Measurements from ENCODE around the gene ZG16B.

Gene ZG16B

DNA sequence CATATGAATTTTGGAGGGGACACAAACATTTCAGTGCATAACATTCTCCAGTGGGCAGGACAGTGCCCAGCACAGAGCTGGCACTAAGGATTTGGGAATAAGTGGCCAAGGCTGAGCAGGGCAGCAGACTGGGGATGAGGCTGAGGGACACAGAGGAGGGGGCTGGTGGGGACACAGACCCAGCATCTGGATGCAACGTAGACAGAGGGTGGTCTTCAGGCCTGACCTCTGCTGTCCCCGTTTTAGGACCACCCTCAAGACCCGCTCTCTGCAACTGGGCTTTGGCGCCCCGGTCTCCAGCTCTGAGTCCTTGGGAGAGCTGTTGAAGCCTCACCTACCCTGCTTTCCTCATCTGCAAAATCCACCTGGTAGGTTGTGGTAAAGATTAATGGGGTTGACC is 39.5 kb upstream of the ZG16B start:
- H3K36me3 ChIP-seq (ENCODE audit: control insufficient read depth in 2 of 2, insufficient read depth in 2 of 2, low read length in 2 of 2), result no peaks in the 10 kb centered on the region
- H3K9me3 ChIP-seq (ENCODE audit: control insufficient read depth in 2 of 2, low read length in 2 of 2), result no peaks in the 10 kb centered on the region
- H3K4me1 ChIP-seq (ENCODE audit: control insufficient read depth, insufficient read depth, low read length), result peaks cover 2% of the 10 kb centered on the region
- H3K9ac ChIP-seq (ENCODE audit: low read length in 2 of 2), result no peak overlapping the region
- no peak overlapping the region for H3K4me3 ChIP-seq (ENCODE audit: low read length in 2 of 2)
- H3K27me3 ChIP-seq (ENCODE audit: control insufficient read depth in 1 of 2, insufficient read depth in 2 of 2, low read length in 2 of 2), result peaks cover 35 to 37% of the 10 kb centered on the region in 2 donors
- H3K27ac ChIP-seq (ENCODE audit: low read length), result no peak overlapping the region

GRCh38 chr16:2791174-2791573 is 38.9 kb upstream of the ZG16B start:
- Histone ChIP-seq H3K27me3 (ENCODE audit: control insufficient read depth in 1 of 2, insufficient read depth in 2 of 2, low read length in 2 of 2) (peaks cover 30 to 31% of the 10 kb centered on the region in 2 donors), H3K36me3 (ENCODE audit: control insufficient read depth in 2 of 2, insufficient read depth in 2 of 2, low read length in 2 of 2) (no peaks in the 10 kb centered on the region), H3K4me1 (ENCODE audit: control insufficient read depth, insufficient read depth, low read length) (no peaks in the 10 kb centered on the region), H3K27ac (ENCODE audit: low read length) (no peak overlapping the region), H3K9ac (ENCODE audit: low read length in 2 of 2) (no peak overlapping the region), H3K4me3 (ENCODE audit: low read length in 2 of 2) (no peak overlapping the region), H3K9me3 (ENCODE audit: control insufficient read depth in 2 of 2, low read length in 2 of 2) (no peaks in the 10 kb centered on the region)

DNA sequence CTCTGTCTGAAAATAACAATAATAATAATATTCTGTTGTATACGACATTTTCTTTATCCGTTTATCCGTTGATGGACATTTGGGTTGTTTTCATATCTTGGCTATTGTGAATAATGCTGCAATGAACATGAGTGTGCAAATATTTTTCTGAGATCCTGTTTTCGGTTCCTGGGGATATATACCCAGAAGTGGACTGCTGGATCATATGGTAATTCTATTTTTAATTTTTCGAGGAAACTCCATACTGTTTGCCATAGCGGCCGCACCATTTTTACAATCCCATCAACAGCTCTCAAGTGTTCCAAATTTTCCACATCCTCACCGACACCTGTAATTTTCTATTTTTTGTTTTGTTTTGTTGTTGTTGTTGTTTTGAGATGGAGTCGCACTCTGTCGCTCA is 37.2 kb upstream of the ZG16B start:
- Histone ChIP-seq H3K4me1 (ENCODE audit: control insufficient read depth, insufficient read depth, low read length) (no peaks in the 10 kb centered on the region), H3K27me3 (ENCODE audit: control insufficient read depth in 1 of 2, insufficient read depth in 2 of 2, low read length in 2 of 2) (peaks cover 23% of the 10 kb centered on the region in 2 donors), H3K36me3 (ENCODE audit: control insufficient read depth in 2 of 2, insufficient read depth in 2 of 2, low read length in 2 of 2) (no peaks in the 10 kb centered on the region), H3K27ac (ENCODE audit: low read length) (no peak overlapping the region), H3K9me3 (ENCODE audit: control insufficient read depth in 2 of 2, low read length in 2 of 2) (no peaks in the 10 kb centered on the region), H3K9ac (ENCODE audit: low read length in 2 of 2) (no peak overlapping the region), H3K4me3 (ENCODE audit: low read length in 2 of 2) (no peak overlapping the region)

DNA sequence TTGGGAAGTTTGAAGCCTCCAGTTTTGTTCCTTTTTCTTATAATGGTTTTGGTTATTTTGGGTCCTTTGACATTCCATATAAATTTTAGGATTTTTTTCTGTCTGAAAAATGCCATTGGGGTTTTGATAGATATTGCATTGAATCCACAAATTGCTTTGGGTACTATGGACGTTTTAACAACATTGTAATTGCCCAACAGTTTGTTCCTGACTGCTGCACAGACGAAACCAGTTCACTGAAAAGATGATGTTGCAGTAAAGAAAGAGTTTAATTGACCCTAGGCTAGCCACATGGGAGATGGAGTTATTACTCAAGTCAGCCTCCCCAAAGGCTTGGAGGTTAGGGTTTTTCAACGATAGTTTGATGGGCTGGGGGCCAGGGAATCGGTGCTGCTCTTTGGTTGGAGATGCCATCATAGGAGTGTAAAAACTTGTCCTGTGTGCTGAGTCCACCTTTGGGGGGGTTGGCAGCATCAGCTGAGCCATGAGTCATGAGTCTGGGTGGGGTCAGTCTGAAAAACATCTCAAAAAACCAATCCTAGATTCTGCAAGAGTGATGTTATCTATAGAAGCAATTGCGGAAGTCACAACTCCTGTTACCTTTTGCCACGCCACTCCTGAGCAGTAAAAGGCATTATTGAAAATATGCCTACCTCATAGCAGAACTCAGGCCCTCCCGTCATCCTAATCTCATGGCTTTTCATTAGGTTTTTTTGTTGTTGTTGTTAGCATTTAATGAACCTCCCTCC is 34.5 kb upstream of the ZG16B start:
- H3K4me3 ChIP-seq (ENCODE audit: low read length in 2 of 2), result no peak overlapping the region
- no peaks in the 10 kb centered on the region for H3K9me3 ChIP-seq (ENCODE audit: control insufficient read depth in 2 of 2, low read length in 2 of 2)
- no peaks in the 10 kb centered on the region for H3K4me1 ChIP-seq (ENCODE audit: control insufficient read depth, insufficient read depth, low read length)
- H3K9ac ChIP-seq (ENCODE audit: low read length in 2 of 2), result no peak overlapping the region
- peaks cover 17 to 25% of the 10 kb centered on the region in 2 donors for H3K27me3 ChIP-seq (ENCODE audit: control insufficient read depth in 1 of 2, insufficient read depth in 2 of 2, low read length in 2 of 2)
- H3K27ac ChIP-seq (ENCODE audit: low read length), result no peak overlapping the region
- no peaks in the 10 kb centered on the region for H3K36me3 ChIP-seq (ENCODE audit: control insufficient read depth in 2 of 2, insufficient read depth in 2 of 2, low read length in 2 of 2)

DNA sequence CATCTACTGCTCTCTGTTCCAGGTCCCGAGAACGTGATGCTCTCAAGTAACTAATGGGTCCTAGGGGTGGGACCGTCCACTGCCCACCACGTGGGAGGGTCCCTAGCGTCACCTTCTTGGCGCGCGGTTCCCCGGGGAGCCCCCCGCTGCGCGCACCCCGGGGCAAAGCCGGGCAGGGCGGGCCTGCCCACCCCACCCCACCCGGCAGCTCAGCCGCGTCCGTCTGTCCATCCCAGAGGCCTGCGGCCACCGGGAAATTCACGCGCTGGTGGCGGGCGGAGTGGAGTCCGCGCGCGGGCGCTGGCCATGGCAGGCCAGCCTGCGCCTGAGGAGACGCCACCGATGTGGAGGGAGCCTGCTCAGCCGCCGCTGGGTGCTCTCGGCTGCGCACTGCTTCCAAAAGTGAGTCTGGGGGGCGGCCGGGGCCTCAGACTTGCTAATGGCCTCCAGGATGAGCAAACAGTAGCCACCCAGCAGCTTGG is 31.3 kb upstream of the ZG16B start:
- no peaks in the 10 kb centered on the region for H3K36me3 ChIP-seq (ENCODE audit: control insufficient read depth in 2 of 2, insufficient read depth in 2 of 2, low read length in 2 of 2)
- no peak overlapping the region for H3K4me3 ChIP-seq (ENCODE audit: low read length in 2 of 2)
- H3K9me3 ChIP-seq (ENCODE audit: control insufficient read depth in 2 of 2, low read length in 2 of 2), result peaks cover under 1% of the 10 kb centered on the region in 2 donors
- no peak overlapping the region for H3K27ac ChIP-seq (ENCODE audit: low read length)
- no peak overlapping the region for H3K9ac ChIP-seq (ENCODE audit: low read length in 2 of 2)
- H3K4me1 ChIP-seq (ENCODE audit: control insufficient read depth, insufficient read depth, low read length), result no peaks in the 10 kb centered on the region
- H3K27me3 ChIP-seq (ENCODE audit: control insufficient read depth in 1 of 2, insufficient read depth in 2 of 2, low read length in 2 of 2), result peaks cover 8 to 17% of the 10 kb centered on the region in 2 donors

- Histone ChIP-seq H3K9me3 (ENCODE audit: control insufficient read depth in 2 of 2, low read length in 2 of 2) (peaks cover 6% of the 10 kb centered on the region in 2 donors), H3K9ac (ENCODE audit: low read length in 2 of 2) (no peak overlapping the region), H3K27ac (ENCODE audit: low read length) (no peak overlapping the region), H3K4me3 (ENCODE audit: low read length in 2 of 2) (no peak overlapping the region), H3K4me1 (ENCODE audit: control insufficient read depth, insufficient read depth, low read length) (no peaks in the 10 kb centered on the region), H3K36me3 (ENCODE audit: control insufficient read depth in 2 of 2, insufficient read depth in 2 of 2, low read length in 2 of 2) (no peaks in the 10 kb centered on the region), H3K27me3 (ENCODE audit: control insufficient read depth in 1 of 2, insufficient read depth in 2 of 2, low read length in 2 of 2) (peaks cover 8 to 17% of the 10 kb centered on the region in 2 donors)
These were observed 30.8 kb upstream of the ZG16B start for GRCh38 chr16:2799205-2799858.

DNA sequence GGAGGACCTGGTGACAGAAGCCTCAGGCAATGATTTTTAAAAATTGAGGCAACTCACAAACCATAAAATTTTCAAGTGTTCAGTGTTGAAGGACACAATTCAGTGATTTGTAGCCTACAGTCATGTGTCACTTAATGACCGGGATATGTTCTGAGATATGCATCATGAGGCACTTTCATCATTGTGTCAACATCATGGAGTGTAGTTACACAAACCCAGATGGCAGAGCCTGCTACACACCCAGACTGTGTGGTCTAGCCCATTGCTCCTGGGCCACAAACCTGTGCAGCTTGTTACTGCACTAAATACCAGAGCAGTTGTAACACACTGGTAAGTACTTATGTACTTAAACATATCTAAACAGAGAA is 30.3 kb upstream of the ZG16B start:
- Histone ChIP-seq H3K9me3 (ENCODE audit: control insufficient read depth in 2 of 2, low read length in 2 of 2) (peaks cover 8 to 11% of the 10 kb centered on the region in 2 donors), H3K4me3 (ENCODE audit: low read length in 2 of 2) (no peak overlapping the region), H3K9ac (ENCODE audit: low read length in 2 of 2) (no peak overlapping the region), H3K36me3 (ENCODE audit: control insufficient read depth in 2 of 2, insufficient read depth in 2 of 2, low read length in 2 of 2) (no peaks in the 10 kb centered on the region), H3K4me1 (ENCODE audit: control insufficient read depth, insufficient read depth, low read length) (no peaks in the 10 kb centered on the region), H3K27ac (ENCODE audit: low read length) (no peak overlapping the region), H3K27me3 (ENCODE audit: control insufficient read depth in 1 of 2, insufficient read depth in 2 of 2, low read length in 2 of 2) (peaks cover 4 to 17% of the 10 kb centered on the region in 2 donors)

DNA sequence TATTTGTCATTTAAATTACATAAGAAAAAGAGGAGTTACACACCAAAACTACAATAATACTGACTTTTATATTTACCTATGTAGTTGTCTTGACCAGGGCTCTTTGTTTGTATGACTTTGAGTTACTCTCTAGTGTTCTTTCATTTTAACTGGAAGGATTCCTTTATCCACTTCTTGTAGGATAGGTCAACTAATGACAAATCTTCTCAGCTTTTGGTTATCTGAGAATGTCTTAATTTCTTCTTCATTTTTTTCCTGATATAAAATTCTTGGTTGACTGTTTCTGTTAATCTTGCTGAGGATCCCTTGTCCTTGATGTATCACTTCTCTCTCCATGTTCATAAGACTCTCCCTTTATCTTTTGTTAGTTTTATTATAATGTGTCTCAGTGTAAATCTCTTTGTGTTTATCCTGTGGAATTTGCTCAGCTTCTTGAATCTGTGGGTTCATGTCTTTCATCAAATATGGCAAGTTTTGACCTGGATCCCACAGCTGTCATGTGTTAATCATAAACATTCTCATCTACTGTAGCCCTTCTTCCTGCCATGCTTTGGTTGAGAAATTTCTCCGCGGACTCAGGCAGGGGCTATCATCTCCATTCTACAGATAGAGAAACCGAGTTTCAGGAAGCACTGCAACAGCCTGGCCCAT is 26.4 kb upstream of the ZG16B start:
- Histone ChIP-seq H3K9me3 (ENCODE audit: control insufficient read depth in 2 of 2, low read length in 2 of 2) (peaks cover 8 to 17% of the 10 kb centered on the region in 2 donors), H3K36me3 (ENCODE audit: control insufficient read depth in 2 of 2, insufficient read depth in 2 of 2, low read length in 2 of 2) (no peaks in the 10 kb centered on the region), H3K27ac (ENCODE audit: low read length) (no peak overlapping the region), H3K4me1 (ENCODE audit: control insufficient read depth, insufficient read depth, low read length) (no peaks in the 10 kb centered on the region), H3K4me3 (ENCODE audit: low read length in 2 of 2) (no peak overlapping the region), H3K9ac (ENCODE audit: low read length in 2 of 2) (no peak overlapping the region), H3K27me3 (ENCODE audit: control insufficient read depth in 1 of 2, insufficient read depth in 2 of 2, low read length in 2 of 2) (peaks cover 7 to 8% of the 10 kb centered on the region in 2 donors)

- no peak overlapping the region for H3K27ac ChIP-seq (ENCODE audit: low read length)
- peaks cover 0 to 5% of the 10 kb centered on the region in 2 donors for H3K27me3 ChIP-seq (ENCODE audit: control insufficient read depth in 1 of 2, insufficient read depth in 2 of 2, low read length in 2 of 2)
- no peak overlapping the region for H3K9ac ChIP-seq (ENCODE audit: low read length in 2 of 2)
- no peak overlapping the region for H3K4me3 ChIP-seq (ENCODE audit: low read length in 2 of 2)
- H3K9me3 ChIP-seq (ENCODE audit: control insufficient read depth in 2 of 2, low read length in 2 of 2), result peaks cover 8 to 17% of the 10 kb centered on the region in 2 donors
- H3K36me3 ChIP-seq (ENCODE audit: control insufficient read depth in 2 of 2, insufficient read depth in 2 of 2, low read length in 2 of 2), result no peaks in the 10 kb centered on the region
- no peaks in the 10 kb centered on the region for H3K4me1 ChIP-seq (ENCODE audit: control insufficient read depth, insufficient read depth, low read length)
These were observed 25.4 kb upstream of the ZG16B start for GRCh38 chr16:2804728-2805127.

- Histone ChIP-seq H3K27ac (ENCODE audit: low read length) (no peak overlapping the region), H3K9ac (ENCODE audit: low read length in 2 of 2) (no peak overlapping the region), H3K27me3 (ENCODE audit: control insufficient read depth in 1 of 2, insufficient read depth in 2 of 2, low read length in 2 of 2) (peaks cover 4 to 5% of the 10 kb centered on the region in 2 donors), H3K4me1 (ENCODE audit: control insufficient read depth, insufficient read depth, low read length) (no peaks in the 10 kb centered on the region), H3K9me3 (ENCODE audit: control insufficient read depth in 2 of 2, low read length in 2 of 2) (peaks cover 8 to 17% of the 10 kb centered on the region in 2 donors), H3K4me3 (ENCODE audit: low read length in 2 of 2) (no peak overlapping the region), H3K36me3 (ENCODE audit: control insufficient read depth in 2 of 2, insufficient read depth in 2 of 2, low read length in 2 of 2) (no peaks in the 10 kb centered on the region)
These were observed 23.8 kb upstream of the ZG16B start for GRCh38 chr16:2806286-2806685.

All from stomach smooth muscle (tissue), 2 donors.